Kidney (tissue), 14 donors: Measurements from ENCODE around the gene PDX1. TPM values are rescaled to one million over a fixed set of nuclear protein-coding genes. Genes with fewer than 3 reads are reported as not detected.

Experiments
- DNase-seq, 5 donors: peaks; one replicate each; pipeline ENCODE4 v3.0.0-alpha.2; 2013 to 2020
- FAIRE-seq: peaks from 2 replicates; lab custom pipeline; 2012; peaks lifted over from hg19 to GRCh38; lab: Jason Lieb, UNC
- H3K27ac ChIP-seq, 2 donors: one replicate each; pipeline ENCODE4 v1.7.0; 2013; ENCODE audit warnings: low read depth in 2 of 2, low read length in 2 of 2, inconsistent platforms in 1 of 2
- H3K27me3 ChIP-seq: one replicate; pipeline ENCODE4 v1.7.1; 2013; ENCODE audit warnings: low read length, inconsistent platforms; ENCODE audit not compliant: control insufficient read depth, insufficient read depth
- H3K36me3 ChIP-seq, 3 donors: one replicate each; pipeline versions ENCODE4 v1.7.0 to v1.7.1; 2013; ENCODE audit warnings: low read length in 3 of 3, control low read depth in 1 of 3, inconsistent platforms in 1 of 3; ENCODE audit not compliant: insufficient read depth in 3 of 3, control insufficient read depth in 2 of 3
- H3K4me1 ChIP-seq, 3 donors: one replicate each; pipeline versions ENCODE4 v1.7.0 to v1.7.1; 2013; ENCODE audit warnings: low read length in 3 of 3, inconsistent platforms in 1 of 3, low read depth in 1 of 3; ENCODE audit not compliant: control insufficient read depth in 2 of 3, insufficient read depth in 2 of 3
- H3K4me3 ChIP-seq, 3 donors: one replicate each; pipeline versions ENCODE4 v1.7.0 to v1.8.1; 2013; ENCODE audit warnings: low read length in 3 of 3, control low read depth in 1 of 3, inconsistent platforms in 1 of 3
- H3K9ac ChIP-seq, 3 donors: one replicate each; pipeline versions ENCODE4 v1.7.0 to v1.7.1; 2013; ENCODE audit warnings: low read length in 3 of 3, control low read depth in 1 of 3, inconsistent platforms in 1 of 3
- H3K9me3 ChIP-seq, 3 donors: one replicate each; pipeline versions ENCODE4 v1.7.0 to v1.7.1; 2013; ENCODE audit warnings: low read length in 3 of 3, control low read depth in 1 of 3, inconsistent platforms in 1 of 3; ENCODE audit not compliant: control insufficient read depth in 2 of 3, insufficient read depth in 1 of 3
- intact Hi-C: fragments of 100-400 bp; cut with DNase I; formaldehyde crosslinking; loops from one replicate; pipeline ENCODE4 v1.11.1; 2022
- polyA plus RNA-seq: library from polyadenylated mRNA; stranded (reverse); fragments of 350-450 nt; fragmentation: Illumina TruSeq; extraction: RNeasy Lipid Tissue Mini Kit (QIAGEN cat#74804); gene quantifications from one replicate; pipeline ENCODE4 v1.2.3, GENCODE V29; 2014; ENCODE audit warnings: low read depth, low replicate concordance; ENCODE audit not compliant: insufficient read depth
- total RNA-seq: library from RNA; stranded (reverse); fragmentation: NEBNext Ultra II Directional; extraction: Animal tissue kit (Norgen Biotek cat#: 25700); gene quantifications from one replicate; pipeline ENCODE4 v1.2.1, GENCODE V29; 2021
- TF ChIP-seq, protein P1 (sequence below): IDR thresholded peaks from 3 replicates; pipeline ENCODE4 v1.5.1; 2012; ENCODE audit warnings: mild to moderate bottlenecking, moderate library complexity, borderline replicate concordance; ENCODE audit not compliant: insufficient read depth; ENCODE audit errors: extremely low read depth
- donor health status: control.
- donor health status: control.
- donor health status: control.
- donor health status: control.
- donor health status: control.
- donor health status: DM: yes; HTN: yes; CAD: no.
- donor health status: Normal renal cell carcinoma (clear cell type).

Gene PDX1
- total and polyA plus RNA-seq, 2 donors from 2014 or later, result not detected

DNA sequence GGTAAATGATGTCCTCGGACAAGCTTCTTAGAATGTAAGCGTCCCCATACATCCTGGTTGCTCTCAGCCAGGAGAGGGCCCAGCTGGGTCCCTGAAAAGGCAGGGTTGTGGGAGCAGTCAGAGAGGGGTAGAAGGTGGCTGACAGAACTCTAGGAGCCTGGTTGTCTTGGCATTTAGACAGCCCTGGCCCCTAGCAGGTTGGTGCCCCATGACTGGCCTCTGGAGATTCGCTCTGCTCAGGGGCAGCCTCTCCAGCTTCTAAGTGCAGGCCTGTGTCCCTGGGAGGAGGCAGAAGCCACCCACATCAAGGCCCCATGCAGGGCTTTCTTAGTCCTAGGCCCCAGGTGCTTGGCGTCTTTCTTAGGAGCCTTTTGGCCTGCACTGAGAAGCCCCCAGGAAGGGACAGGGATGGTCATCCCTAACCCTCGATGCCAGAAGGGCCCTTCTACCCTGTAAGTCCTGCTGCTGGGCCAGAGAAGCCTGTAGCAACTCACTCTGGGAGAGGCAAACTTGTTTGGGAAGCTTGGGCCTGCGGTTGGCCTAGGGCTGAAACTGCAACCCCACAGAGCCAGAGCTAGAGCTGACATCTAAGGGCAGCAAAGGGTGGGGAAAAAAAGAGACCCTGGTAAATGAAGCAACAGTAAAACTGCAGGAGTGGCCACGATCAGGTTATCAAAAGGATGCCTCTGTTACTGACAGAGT is 52.1 kb downstream of the PDX1 start:
- Histone ChIP-seq H3K27me3 (peaks cover 72% of the 10 kb centered on the region), H3K4me1 (peaks cover 0 to 2% (median 0%) of the 10 kb centered on the region in 3 donors), H3K27ac (no peak overlapping the region), H3K36me3 (no peaks in the 10 kb centered on the region), H3K9me3 (no peaks in the 10 kb centered on the region), H3K9ac (no peak overlapping the region), H3K4me3 (no peak overlapping the region)
- intact Hi-C loops, result no loop called here
- DNase-seq, result no peak
- FAIRE-seq, result no peak
- TF ChIP-seq, protein P1, sequence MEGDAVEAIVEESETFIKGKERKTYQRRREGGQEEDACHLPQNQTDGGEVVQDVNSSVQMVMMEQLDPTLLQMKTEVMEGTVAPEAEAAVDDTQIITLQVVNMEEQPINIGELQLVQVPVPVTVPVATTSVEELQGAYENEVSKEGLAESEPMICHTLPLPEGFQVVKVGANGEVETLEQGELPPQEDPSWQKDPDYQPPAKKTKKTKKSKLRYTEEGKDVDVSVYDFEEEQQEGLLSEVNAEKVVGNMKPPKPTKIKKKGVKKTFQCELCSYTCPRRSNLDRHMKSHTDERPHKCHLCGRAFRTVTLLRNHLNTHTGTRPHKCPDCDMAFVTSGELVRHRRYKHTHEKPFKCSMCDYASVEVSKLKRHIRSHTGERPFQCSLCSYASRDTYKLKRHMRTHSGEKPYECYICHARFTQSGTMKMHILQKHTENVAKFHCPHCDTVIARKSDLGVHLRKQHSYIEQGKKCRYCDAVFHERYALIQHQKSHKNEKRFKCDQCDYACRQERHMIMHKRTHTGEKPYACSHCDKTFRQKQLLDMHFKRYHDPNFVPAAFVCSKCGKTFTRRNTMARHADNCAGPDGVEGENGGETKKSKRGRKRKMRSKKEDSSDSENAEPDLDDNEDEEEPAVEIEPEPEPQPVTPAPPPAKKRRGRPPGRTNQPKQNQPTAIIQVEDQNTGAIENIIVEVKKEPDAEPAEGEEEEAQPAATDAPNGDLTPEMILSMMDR, result no peak

DNA sequence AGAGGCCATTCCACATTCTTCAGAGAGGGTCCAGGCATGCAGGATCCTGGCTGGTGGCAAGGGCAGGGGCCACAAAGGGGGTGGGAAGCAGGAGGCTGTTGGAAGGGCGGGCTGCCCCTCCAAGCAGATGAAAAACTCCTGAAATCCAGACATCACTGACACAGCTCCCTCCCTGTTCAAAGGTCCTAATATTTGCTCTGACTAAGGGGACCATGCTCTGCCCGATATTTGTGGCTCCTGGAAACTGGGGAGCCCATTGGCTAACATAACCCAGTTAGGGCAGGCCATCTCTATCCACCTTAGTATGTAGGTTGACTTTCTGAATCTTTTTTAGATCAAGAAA is 52.6 kb downstream of the PDX1 start:
- no peak overlapping the region for H3K9ac ChIP-seq
- H3K36me3 ChIP-seq, result no peaks in the 10 kb centered on the region
- intact Hi-C loops, result no loop called here
- DNase-seq (no peak), FAIRE-seq (no peak)
- H3K27ac ChIP-seq, result no peak overlapping the region
- no peak overlapping the region for H3K4me3 ChIP-seq
- H3K27me3 ChIP-seq, result peaks cover 69% of the 10 kb centered on the region
- peaks cover 0 to 2% (median 0%) of the 10 kb centered on the region in 3 donors for H3K4me1 ChIP-seq
- TF ChIP-seq, protein P1, result no peak
- H3K9me3 ChIP-seq, result no peaks in the 10 kb centered on the region

DNA sequence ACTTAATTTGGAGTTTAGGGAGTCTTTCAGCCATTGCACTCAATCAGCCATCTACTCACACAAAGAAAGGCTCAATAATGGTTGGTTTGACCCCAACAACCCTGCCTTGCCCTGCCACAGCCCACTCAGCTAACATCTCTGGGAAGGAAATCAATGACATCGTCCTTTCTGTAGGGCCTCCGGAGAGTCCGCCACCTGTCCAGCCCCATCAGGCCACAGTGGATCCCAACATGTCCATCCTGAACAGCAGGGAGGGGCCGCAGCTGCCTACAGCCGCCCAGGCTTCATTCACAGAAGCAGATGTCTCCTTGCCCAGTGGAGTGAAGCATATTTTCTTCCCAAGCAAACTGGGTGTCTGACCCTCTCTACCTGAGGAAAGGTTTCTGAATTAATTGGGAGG is 53.5 kb downstream of the PDX1 start:
- Histone ChIP-seq H3K36me3 (no peaks in the 10 kb centered on the region), H3K9ac (no peak overlapping the region), H3K9me3 (no peaks in the 10 kb centered on the region), H3K27me3 (peaks cover 65% of the 10 kb centered on the region), H3K27ac (no peak overlapping the region), H3K4me1 (peaks cover 0 to 2% (median 0%) of the 10 kb centered on the region in 3 donors), H3K4me3 (no peak overlapping the region)
- FAIRE-seq (no peak), DNase-seq (no peak)
- TF ChIP-seq, protein P1, result no peak
- intact Hi-C loops, result no loop called here
